Endothelial cell (in vitro differentiated cells): ENCODE measurements around the gene NRXN2. TPM values are rescaled to one million over a fixed set of nuclear protein-coding genes. Genes with fewer than 3 reads are reported as not detected.
A peak's percentile ranks its signal among the peaks of the same experiment; 100 is the strongest.

Experiments used
- DNase-seq: peaks from one replicate; pipeline ENCODE4 v3.0.0; 2021; ENCODE audit warnings: low spot score
- H3K27ac Mint-ChIP-seq: one replicate; pipeline ENCODE4 v1.8.0; 2021; ENCODE audit warnings: mixed read lengths, inconsistent platforms; ENCODE audit not compliant: unreplicated experiment
- H3K27me3 Mint-ChIP-seq: one replicate; pipeline ENCODE4 v1.8.0; 2021; ENCODE audit warnings: mild to moderate bottlenecking, moderate library complexity, mixed read lengths, inconsistent platforms; ENCODE audit not compliant: unreplicated experiment
- H3K36me3 Mint-ChIP-seq: one replicate; pipeline ENCODE4 v1.8.0; 2021; ENCODE audit warnings: mild to moderate bottlenecking, low read depth, mixed read lengths, inconsistent platforms; ENCODE audit not compliant: unreplicated experiment
- H3K4me1 Mint-ChIP-seq: one replicate; pipeline ENCODE4 v1.8.0; 2021; ENCODE audit warnings: mild to moderate bottlenecking, mixed read lengths, inconsistent platforms; ENCODE audit not compliant: unreplicated experiment
- H3K4me3 Mint-ChIP-seq: one replicate; pipeline ENCODE4 v1.8.0; 2021; ENCODE audit warnings: mild to moderate bottlenecking, mixed read lengths, inconsistent platforms; ENCODE audit not compliant: unreplicated experiment
- H3K9me3 Mint-ChIP-seq: one replicate; pipeline ENCODE4 v1.8.0; 2021; ENCODE audit warnings: mixed read lengths, inconsistent platforms; ENCODE audit not compliant: unreplicated experiment
- CTCF ChIP-seq: fragments of 200-600 bp; sonication (generic); IDR thresholded peaks from one replicate; pipeline ENCODE4 v1.5.0; 2021; ENCODE audit warnings: antibody characterized with exemption; ENCODE audit not compliant: unreplicated experiment
- total RNA-seq: library from RNA; stranded (reverse); fragmentation: NEBNext Ultra II Directional; extraction: Animal tissue kit (Norgen Biotek cat#: 25700); gene quantifications from one replicate; pipeline ENCODE4 v1.2.1, GENCODE V29; 2021; ENCODE audit not compliant: unreplicated experiment

The NRXN2 gene
- total RNA-seq, 1 donor from 2014 or later, result 11.5 TPM

- H3K4me3 Mint-ChIP-seq, result no peak overlapping the region
Observed at GRCh38 chr11:64734811-64735724, 12.1 kb upstream of the NRXN2 start.

GRCh38 chr11:64731601-64732000, 8.6 kb upstream of the NRXN2 start:
- Mint-ChIP-seq H3K36me3 (peaks cover 26% of the 10 kb centered on the region), H3K27ac (no peak overlapping the region), H3K4me1 (peaks cover 29% of the 10 kb centered on the region), H3K9me3 (no peaks in the 10 kb centered on the region), H3K4me3 (no peak overlapping the region), H3K27me3 (peaks cover under 1% of the 10 kb centered on the region)
- TF ChIP-seq CTCF, result no peak
- DNase-seq, result no peak

More at GRCh38 chr11:64734811-64735724, 12.1 kb upstream of the NRXN2 start:
- Mint-ChIP-seq H3K36me3 (peaks cover 32% of the 10 kb centered on the region), H3K27me3 (no peaks in the 10 kb centered on the region), H3K27ac (peak overlapping the region; percentile 13), H3K9me3 (no peaks in the 10 kb centered on the region), H3K4me1 (peaks cover 13% of the 10 kb centered on the region)
- no peak for TF ChIP-seq CTCF
- no peak for DNase-seq

GRCh38 chr11:64729851-64730382, 6.9 kb upstream of the NRXN2 start:
- H3K36me3 Mint-ChIP-seq, result peaks cover 14% of the 10 kb centered on the region
- TF ChIP-seq CTCF, result no peak
- H3K4me3 Mint-ChIP-seq, result no peak overlapping the region
- DNase-seq, result peak; percentile 73
- H3K9me3 Mint-ChIP-seq, result no peaks in the 10 kb centered on the region
- peaks cover 8% of the 10 kb centered on the region for H3K27me3 Mint-ChIP-seq
- H3K27ac Mint-ChIP-seq, result no peak overlapping the region
- H3K4me1 Mint-ChIP-seq, result peaks cover 37% of the 10 kb centered on the region

GRCh38 chr11:64728757-64729365, 5.9 kb upstream of the NRXN2 start:
- H3K36me3 Mint-ChIP-seq, result peaks cover 14% of the 10 kb centered on the region
- H3K27me3 Mint-ChIP-seq, result peaks cover 16% of the 10 kb centered on the region
- TF ChIP-seq CTCF, result no peak
- H3K9me3 Mint-ChIP-seq, result no peaks in the 10 kb centered on the region
- no peak for DNase-seq
- H3K4me3 Mint-ChIP-seq, result no peak overlapping the region
- peaks cover 44% of the 10 kb centered on the region for H3K4me1 Mint-ChIP-seq
- H3K27ac Mint-ChIP-seq, result peak overlapping the region; percentile 36
